ENCODE results near the gene BLOC1S5.
"Not testable (repeated sequence)": the region's sequence is repeated elsewhere in the genome, so short reads cannot be mapped to it uniquely, and the experiment has no call there.

Gene BLOC1S5

DNA sequence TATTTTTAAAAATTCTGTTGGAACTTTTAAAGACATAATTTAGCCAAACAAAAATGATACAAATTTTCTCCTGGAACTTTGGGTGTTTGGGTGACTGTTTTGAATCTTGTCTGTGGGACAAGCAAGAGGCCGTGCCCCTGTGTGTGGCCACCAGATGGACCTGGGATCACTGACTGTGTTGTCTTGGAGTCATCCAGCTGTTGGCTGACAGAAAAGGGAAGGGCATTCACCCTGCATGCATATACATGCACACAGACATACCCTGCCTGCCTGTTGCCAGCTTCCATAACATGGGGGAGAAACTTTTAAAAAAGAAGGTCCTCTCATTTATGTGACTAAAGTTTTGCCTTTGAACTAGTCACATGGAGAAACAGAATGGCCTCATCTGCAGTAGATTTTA, 72.7 kb downstream of the BLOC1S5 start:
- no peak for DNase-seq

DNA sequence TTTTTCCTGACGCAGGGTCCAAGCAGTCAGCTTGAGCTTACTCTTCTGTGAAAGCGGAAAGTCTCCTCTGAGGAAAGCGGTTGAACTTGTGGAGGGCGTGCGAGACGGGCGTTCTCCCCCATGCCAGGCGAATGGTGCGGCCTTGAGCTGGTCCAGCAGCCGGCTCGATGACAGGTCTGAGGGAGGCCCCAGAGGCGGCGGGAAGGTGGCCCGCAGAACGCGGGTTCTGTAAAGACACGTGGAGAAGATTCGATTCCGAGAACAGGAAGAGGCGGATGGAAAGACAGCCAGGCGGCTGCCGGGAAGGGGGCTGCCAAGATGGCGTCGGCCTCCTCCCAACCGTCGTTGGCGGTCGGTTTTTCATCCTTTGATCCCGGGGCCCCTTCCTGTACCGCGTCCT, 78.0 kb downstream of the BLOC1S5 start:
- DNase-seq, result no peak

DNA sequence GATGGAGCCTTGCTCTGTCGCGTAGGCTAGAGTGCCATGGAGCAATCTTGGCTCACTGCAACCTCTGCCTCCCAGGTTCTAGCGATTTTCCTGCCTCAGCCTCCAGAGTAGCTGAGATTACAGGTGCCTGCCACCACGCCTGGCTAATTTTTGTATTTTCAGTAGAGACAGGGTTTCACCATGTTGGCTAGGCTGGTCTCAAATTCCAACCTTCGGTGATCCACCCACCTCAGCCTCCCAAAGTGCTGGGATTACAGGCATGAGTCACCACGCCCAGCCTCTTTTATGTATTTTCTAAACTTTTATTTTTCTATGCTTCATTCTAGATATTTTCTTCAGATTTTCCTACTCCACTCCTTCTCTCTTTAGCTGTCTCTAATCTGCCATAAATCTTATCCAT, 80.2 kb downstream of the BLOC1S5 start:
- DNase-seq, result not testable (repeated sequence)

DNA sequence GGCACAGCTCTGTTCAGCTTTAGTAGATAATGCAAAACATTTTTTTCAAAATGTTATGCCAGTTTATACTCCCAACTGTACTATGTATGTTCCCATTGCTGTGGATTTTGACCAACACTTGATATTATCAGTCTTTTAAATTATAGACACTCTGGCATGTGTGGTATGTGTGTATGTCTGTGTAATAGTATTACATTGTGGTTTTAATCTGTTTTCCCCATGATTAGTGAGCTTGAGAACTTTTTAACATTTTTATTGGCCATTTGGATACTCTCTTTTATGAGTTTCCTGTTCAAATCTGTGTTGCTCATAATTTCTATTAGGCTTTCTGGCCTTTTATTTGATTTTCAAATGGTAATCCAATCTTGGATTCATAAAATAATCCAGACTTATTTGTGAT, 84.4 kb downstream of the BLOC1S5 start:
- DNase-seq, result no peak

GRCh38 chr6:7978736-7979135, 85.5 kb downstream of the BLOC1S5 start:
- no peak for DNase-seq

DNA sequence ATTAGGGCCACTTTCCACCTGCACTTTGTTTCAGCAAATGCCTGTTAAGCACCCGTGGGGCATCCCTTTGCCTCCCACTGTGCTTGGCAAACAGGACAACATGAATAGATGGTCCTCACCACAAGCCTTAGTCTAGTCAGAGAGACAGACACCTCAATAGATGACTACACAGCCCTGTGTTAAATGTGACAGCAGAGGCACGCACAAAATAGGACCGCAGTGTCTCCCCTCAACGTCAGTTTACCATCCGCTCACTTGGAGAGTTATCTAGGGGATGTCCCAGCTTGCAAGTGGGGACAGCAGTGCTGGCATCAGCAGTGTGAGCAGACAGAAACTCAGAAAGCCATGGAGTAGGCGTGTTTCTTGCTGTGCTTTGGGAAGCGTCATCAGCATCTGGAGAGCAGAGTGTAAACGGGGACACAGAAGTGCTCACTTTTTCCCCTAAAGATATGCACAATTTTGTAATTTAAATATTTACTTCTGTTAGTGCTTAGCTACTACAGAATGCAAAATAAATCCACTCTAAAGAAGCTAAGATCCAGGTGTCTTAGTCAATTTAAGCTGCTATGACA, 87.6 kb downstream of the BLOC1S5 start:
- DNase-seq, result no peak

DNA sequence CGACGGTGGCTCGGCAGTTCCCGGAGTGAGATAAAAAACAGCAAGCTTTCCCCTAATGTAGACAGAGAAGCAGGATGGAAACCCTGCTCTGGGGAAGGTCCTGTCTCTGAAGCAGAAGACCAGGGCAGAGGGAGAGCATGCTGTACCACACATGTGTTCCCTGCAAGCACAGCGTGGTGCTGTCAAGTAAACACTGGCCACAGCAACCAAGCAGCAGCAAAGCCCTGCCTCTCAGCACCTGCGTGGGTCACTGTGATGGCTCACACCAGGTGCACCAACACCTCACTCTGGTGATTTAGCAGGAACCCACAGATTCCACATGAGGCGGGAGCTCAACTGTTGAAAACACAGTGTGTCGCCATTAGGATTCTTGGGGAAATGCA, 88.4 kb downstream of the BLOC1S5 start:
- DNase-seq, result no peak

GRCh38 chr6:7974938-7975763, 89.0 kb downstream of the BLOC1S5 start:
- DNase-seq, result no peak

- no peak for DNase-seq
These were observed 89.6 kb downstream of the BLOC1S5 start for GRCh38 chr6:7974565-7974937.

DNA sequence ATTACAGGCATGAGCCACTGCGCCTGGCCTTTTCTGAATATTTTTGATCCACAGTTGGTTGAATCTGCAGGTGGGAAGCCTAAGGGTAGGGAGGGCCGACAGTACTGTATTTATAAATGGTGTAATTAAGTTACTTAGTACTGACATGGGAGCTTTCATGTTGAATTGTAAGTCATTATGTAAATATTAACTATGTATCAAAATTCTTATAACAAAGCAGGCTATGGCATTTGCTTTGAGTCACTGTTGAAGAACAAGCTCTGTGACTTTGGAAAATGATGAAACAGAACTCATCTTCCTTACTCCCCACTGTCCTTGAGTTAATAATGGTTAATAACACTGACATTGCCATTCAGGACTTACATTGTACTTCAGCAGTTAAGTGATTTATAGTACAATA, 90.6 kb downstream of the BLOC1S5 start:
- no peak for DNase-seq

GRCh38 chr6:7971499-7971898, 92.7 kb downstream of the BLOC1S5 start:
- DNase-seq, result no peak

DNA sequence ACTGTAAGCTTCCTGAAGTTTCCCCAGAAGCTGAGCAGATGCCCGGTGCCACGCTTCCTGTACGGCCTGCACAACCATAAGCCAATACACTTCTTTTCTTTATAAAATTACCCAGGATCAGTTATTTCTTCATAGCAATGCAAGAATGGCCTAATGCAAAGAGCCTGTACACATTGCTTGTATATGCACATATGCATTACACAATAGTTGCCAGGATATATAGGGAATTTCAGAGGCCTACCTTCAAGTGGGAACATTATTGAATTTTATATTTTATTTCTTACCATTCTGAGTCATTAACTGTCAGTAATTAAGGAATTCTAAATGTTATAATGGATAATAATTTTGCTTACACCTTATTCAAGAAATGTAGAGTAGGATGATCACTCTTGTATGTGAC, 93.6 kb downstream of the BLOC1S5 start:
- no peak for DNase-seq

All from activated CD4-positive, alpha-beta T cell treated with anti-CD3 and anti-CD28 coated beads, Interleukin-2, amount 50 U/mL, for 4 hours (primary cell).